GM12872 (cell line): ENCODE data around the gene RNPS1.

Experiments used
- CTCF ChIP-seq: IDR thresholded peaks from 3 replicates; pipeline ENCODE4 v1.5.1; 2011; ENCODE audit warnings: low read depth, mild to moderate bottlenecking, low read length, moderate library complexity; ENCODE audit not compliant: insufficient read depth

The RNPS1 gene

GRCh38 chr16:2232094-2232990, 35.6 kb downstream of the RNPS1 start:
- TF ChIP-seq CTCF: no peak

- TF ChIP-seq CTCF: no peak
These were observed 36.7 kb downstream of the RNPS1 start for GRCh38 chr16:2231016-2231931.

GRCh38 chr16:2230376-2230775, 37.5 kb downstream of the RNPS1 start:
- no peak for TF ChIP-seq CTCF

- no peak for TF ChIP-seq CTCF
These were observed 38.2 kb downstream of the RNPS1 start for GRCh38 chr16:2229632-2230250.

- no peak for TF ChIP-seq CTCF
These were observed 38.8 kb downstream of the RNPS1 start for GRCh38 chr16:2229091-2229490.

GRCh38 chr16:2228161-2228824, 39.6 kb downstream of the RNPS1 start:
- TF ChIP-seq CTCF: no peak
